Right atrium auricular region (tissue), 2 donors: ENCODE results near the gene LRP1-AS. TPM values are rescaled to one million over a fixed set of nuclear protein-coding genes. Genes with fewer than 3 reads are reported as not detected.

Experiments
- DNase-seq: peaks from one replicate; pipeline ENCODE4 v3.0.0-alpha.2; 2019; ENCODE audit warnings: low spot score
- H3K27ac ChIP-seq, 2 donors: fragments of 200-600 bp; sonication (generic); 1 replicate in 1 of 2; 2 replicates in 1 of 2; pipeline ENCODE4 v1.5.1; 2016 to 2019
- H3K27me3 ChIP-seq, 2 donors: fragments of 200-600 bp; sonication (generic); one replicate each; pipeline versions ENCODE4 v1.5.1 to v1.6.0; 2017 to 2019
- H3K36me3 ChIP-seq: fragments of 200-600 bp; sonication (generic); one replicate; pipeline ENCODE4 v1.5.1; 2016
- H3K4me1 ChIP-seq, 2 donors: fragments of 200-600 bp; sonication (generic); one replicate each; pipeline versions ENCODE4 v1.5.1 to v1.6.0; 2017 to 2019
- H3K4me3 ChIP-seq, 2 donors: fragments of 200-600 bp; sonication (generic); 1 replicate in 1 of 2; 2 replicates in 1 of 2; pipeline ENCODE4 v1.5.1; 2017 to 2019; ENCODE audit warnings: mild to moderate bottlenecking in 1 of 2, moderate library complexity in 1 of 2
- H3K9me3 ChIP-seq, 2 donors: fragments of 200-600 bp; sonication (generic); one replicate each; pipeline ENCODE4 v1.5.1; 2019
- CTCF ChIP-seq, 2 donors: fragments of 200-600 bp; sonication (generic); IDR thresholded peaks; one replicate each; pipeline ENCODE4 v1.5.1; 2019; ENCODE audit warnings: antibody characterized with exemption in 2 of 2
- total RNA-seq, 2 donors: library from RNA; depleted of rRNA; stranded (reverse); fragments of >200 nt; gene quantifications; one replicate each; pipeline ENCODE4 v1.1.0, GENCODE V29; 2016

Gene LRP1-AS
- total RNA-seq, 2 donors from 2014 or later = not detected

GRCh38 chr12:57173089-57173488, 25.7 kb upstream of the LRP1-AS start:
- H3K27ac ChIP-seq = no peak overlapping the region

DNA sequence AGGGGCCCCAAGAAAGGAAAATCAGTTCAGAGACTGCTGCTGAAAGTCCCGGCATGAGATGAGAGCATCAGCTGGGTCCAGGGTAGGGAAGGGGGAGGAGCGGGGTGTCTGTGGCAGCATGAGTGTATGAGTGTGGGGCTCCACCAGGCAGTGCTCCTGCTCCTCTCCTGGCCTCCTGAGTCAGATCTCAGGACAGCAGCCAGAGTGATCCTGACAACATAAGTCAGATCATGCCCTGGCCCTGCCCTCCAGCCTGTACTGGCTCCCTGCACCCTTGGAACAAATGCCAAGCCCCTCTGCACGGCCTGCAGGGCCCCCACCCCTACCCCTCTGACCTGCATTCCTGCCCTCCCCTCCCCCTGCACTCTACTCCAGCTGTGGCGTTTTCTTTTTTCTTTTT, 24.2 kb upstream of the LRP1-AS start:
- H3K27ac ChIP-seq = peak overlapping the region in 1 of 2 donors; percentile 23
- no peaks in the 10 kb centered on the region for H3K4me1 ChIP-seq
- no peaks in the 10 kb centered on the region for H3K27me3 ChIP-seq
- DNase-seq = no peak
- no peak for TF ChIP-seq CTCF (IDR thresholded peaks at IDR 0.05)
- H3K9me3 ChIP-seq = no peaks in the 10 kb centered on the region
- H3K4me3 ChIP-seq = no peak overlapping the region
- H3K36me3 ChIP-seq = peaks cover 81% of the 10 kb centered on the region

More at GRCh38 chr12:57173089-57173488, 25.7 kb upstream of the LRP1-AS start:
- TF ChIP-seq CTCF (IDR thresholded peaks at IDR 0.05) = peak in 1 of 2 donors; percentile 67
- Histone ChIP-seq H3K36me3 (peaks cover 81% of the 10 kb centered on the region), H3K27me3 (no peaks in the 10 kb centered on the region), H3K4me3 (no peak overlapping the region), H3K9me3 (no peaks in the 10 kb centered on the region), H3K4me1 (no peaks in the 10 kb centered on the region)
- no peak for DNase-seq

DNA sequence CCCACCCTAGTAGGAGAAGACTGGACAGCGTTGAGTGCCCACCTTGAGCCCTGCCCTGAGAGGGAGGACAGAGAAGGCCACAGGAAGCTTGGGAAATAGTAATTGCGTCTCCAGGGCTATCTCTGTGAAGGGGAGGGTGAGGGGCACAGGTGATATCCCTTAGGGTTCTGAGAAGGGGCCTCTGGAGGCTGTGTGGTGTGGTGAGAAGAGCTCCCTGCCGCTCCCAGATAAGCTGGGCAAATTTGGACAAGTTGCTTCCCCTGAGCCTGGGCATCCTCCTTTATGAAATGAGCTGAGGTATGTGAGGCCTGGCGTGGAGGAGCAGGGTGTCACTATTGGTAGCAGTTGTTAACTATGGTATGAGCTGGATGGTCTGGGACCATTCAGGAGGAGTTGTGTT, 23.5 kb upstream of the LRP1-AS start:
- Histone ChIP-seq H3K4me1 (no peaks in the 10 kb centered on the region), H3K4me3 (no peak overlapping the region), H3K36me3 (peaks cover 81% of the 10 kb centered on the region), H3K27me3 (no peaks in the 10 kb centered on the region), H3K27ac (no peak overlapping the region), H3K9me3 (no peaks in the 10 kb centered on the region)
- DNase-seq = no peak
- no peak for TF ChIP-seq CTCF (IDR thresholded peaks at IDR 0.05)

- TF ChIP-seq CTCF (IDR thresholded peaks at IDR 0.05) = no peak
- DNase-seq = no peak
- H3K27ac ChIP-seq = no peak overlapping the region
- no peak overlapping the region for H3K4me3 ChIP-seq
- H3K4me1 ChIP-seq = no peaks in the 10 kb centered on the region
- H3K9me3 ChIP-seq = no peaks in the 10 kb centered on the region
- H3K36me3 ChIP-seq = peaks cover 84% of the 10 kb centered on the region
- no peaks in the 10 kb centered on the region for H3K27me3 ChIP-seq
Observed at GRCh38 chr12:57170408-57170807, 23.0 kb upstream of the LRP1-AS start.

- Histone ChIP-seq H3K27ac (no peak overlapping the region), H3K9me3 (no peaks in the 10 kb centered on the region), H3K4me3 (no peak overlapping the region), H3K27me3 (no peaks in the 10 kb centered on the region), H3K36me3 (peaks cover 84% of the 10 kb centered on the region), H3K4me1 (no peaks in the 10 kb centered on the region)
- no peak for TF ChIP-seq CTCF (IDR thresholded peaks at IDR 0.05)
- DNase-seq = no peak
Observed at GRCh38 chr12:57169969-57170368, 22.6 kb upstream of the LRP1-AS start.

- H3K4me3 ChIP-seq = no peak overlapping the region
- no peaks in the 10 kb centered on the region for H3K4me1 ChIP-seq
- H3K27me3 ChIP-seq = no peaks in the 10 kb centered on the region
- no peaks in the 10 kb centered on the region for H3K9me3 ChIP-seq
- no peak for DNase-seq
- TF ChIP-seq CTCF (IDR thresholded peaks at IDR 0.05) = no peak
- H3K27ac ChIP-seq = no peak overlapping the region
- peaks cover 83% of the 10 kb centered on the region for H3K36me3 ChIP-seq
Observed at GRCh38 chr12:57169046-57169795, 21.8 kb upstream of the LRP1-AS start.
